ENCODE results near the gene APBA1.

APBA1 gene

DNA sequence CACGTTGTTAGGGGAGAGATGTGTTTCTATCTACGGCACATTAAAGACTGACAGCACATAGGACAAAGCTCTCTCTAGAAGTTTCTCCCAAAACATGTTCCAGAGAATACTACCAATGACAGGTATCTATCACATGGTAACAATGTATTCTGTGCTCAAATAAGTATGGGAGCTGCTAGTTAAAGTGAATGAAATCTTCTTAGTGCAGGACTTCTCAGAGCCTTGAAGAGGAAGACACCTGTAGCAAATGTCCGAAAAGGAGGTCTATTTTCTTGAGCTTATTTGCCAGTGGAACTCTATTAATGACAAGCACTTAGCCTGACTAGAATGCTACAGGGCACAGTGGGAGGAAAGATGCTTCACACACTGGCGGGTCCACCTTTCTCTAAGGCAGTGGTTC lies 209.8 kb downstream of the APBA1 start:
- peaks cover 29 to 77% of the 10 kb centered on the region in 2 experiments for H3K4me1 ChIP-seq (ENCODE audit: control insufficient read depth in 1 of 2, insufficient read depth in 1 of 2, low read depth in 1 of 2, low read length in 1 of 2)
- H3K27ac ChIP-seq, result no peak overlapping the region
- no peaks in the 10 kb centered on the region for H3K27me3 ChIP-seq
- H3K36me3 ChIP-seq, result no peaks in the 10 kb centered on the region
- no peaks in the 10 kb centered on the region for H3K9me3 ChIP-seq
- TF ChIP-seq, protein P1, sequence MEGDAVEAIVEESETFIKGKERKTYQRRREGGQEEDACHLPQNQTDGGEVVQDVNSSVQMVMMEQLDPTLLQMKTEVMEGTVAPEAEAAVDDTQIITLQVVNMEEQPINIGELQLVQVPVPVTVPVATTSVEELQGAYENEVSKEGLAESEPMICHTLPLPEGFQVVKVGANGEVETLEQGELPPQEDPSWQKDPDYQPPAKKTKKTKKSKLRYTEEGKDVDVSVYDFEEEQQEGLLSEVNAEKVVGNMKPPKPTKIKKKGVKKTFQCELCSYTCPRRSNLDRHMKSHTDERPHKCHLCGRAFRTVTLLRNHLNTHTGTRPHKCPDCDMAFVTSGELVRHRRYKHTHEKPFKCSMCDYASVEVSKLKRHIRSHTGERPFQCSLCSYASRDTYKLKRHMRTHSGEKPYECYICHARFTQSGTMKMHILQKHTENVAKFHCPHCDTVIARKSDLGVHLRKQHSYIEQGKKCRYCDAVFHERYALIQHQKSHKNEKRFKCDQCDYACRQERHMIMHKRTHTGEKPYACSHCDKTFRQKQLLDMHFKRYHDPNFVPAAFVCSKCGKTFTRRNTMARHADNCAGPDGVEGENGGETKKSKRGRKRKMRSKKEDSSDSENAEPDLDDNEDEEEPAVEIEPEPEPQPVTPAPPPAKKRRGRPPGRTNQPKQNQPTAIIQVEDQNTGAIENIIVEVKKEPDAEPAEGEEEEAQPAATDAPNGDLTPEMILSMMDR (IDR thresholded peaks at IDR 0.05), result no peak
- no peak overlapping the region for H3K4me3 ChIP-seq (ENCODE audit: low read depth in 1 of 2, low read length in 1 of 2)

DNA sequence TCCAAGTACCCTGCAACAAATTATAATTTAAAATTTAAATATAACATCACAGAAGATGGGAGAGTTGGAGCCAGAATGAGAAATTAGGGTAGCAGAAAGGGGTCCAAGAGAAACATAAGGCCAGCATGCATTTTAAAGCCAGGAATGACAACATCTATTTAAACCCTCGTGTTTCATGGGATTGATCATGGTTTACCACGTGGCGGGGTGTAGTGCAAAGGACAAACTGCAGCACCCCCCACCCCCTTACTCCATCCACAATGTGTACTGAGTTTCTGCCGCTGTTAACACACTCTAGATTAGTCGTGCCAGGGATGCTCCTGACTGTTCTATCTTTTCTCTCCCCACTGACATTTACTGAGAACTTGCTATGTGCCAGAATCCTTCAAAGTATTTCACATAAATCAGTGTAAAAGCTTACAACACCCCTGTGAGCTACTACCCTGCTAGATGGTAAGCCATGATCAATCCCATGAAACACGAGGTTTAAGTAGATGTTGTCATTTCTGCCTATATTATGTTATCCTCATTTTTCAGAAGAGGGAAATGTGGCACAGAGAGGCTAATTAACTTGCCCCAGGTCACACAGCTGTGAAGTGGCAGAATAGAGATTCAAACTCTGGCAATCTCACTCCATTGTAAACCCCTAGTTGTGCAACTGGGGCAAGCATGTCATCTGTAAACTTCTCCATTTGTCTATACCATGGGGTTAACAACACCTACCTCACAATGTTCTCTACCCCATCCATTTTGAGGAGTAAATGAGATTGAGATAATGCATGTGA lies 210.9 kb downstream of the APBA1 start:
- H3K9me3 ChIP-seq, result no peaks in the 10 kb centered on the region
- no peak overlapping the region for H3K27ac ChIP-seq
- TF ChIP-seq, protein P1 (IDR thresholded peaks at IDR 0.05), result no peak
- H3K4me3 ChIP-seq (ENCODE audit: low read depth in 1 of 2, low read length in 1 of 2), result no peak overlapping the region
- H3K36me3 ChIP-seq, result no peaks in the 10 kb centered on the region
- H3K27me3 ChIP-seq, result no peaks in the 10 kb centered on the region
- peaks cover 29 to 77% of the 10 kb centered on the region in 2 experiments for H3K4me1 ChIP-seq (ENCODE audit: control insufficient read depth in 1 of 2, insufficient read depth in 1 of 2, low read depth in 1 of 2, low read length in 1 of 2)

DNA sequence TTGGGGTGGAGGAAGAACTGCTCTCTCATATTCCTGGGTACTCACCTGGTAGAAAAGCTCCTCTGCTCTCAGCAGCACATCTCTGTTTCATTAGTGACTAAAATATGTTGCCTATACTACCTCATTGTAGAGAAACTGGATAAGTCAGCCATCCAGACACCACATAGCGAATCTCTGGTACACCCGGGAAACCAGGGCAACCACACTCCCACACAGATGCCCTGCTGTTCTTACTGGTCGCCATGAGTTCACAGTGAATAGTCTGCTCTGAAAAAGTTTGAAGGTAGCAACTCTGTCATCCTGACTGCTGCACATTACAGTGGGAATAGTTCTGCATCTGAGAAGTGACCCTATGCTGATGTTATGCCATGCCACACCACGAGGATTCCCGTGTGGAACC lies 212.2 kb downstream of the APBA1 start:
- Histone ChIP-seq H3K9me3 (no peaks in the 10 kb centered on the region), H3K4me1 (ENCODE audit: control insufficient read depth in 1 of 2, insufficient read depth in 1 of 2, low read depth in 1 of 2, low read length in 1 of 2) (peaks cover 30 to 79% of the 10 kb centered on the region in 2 experiments), H3K36me3 (no peaks in the 10 kb centered on the region), H3K27ac (no peak overlapping the region), H3K4me3 (ENCODE audit: low read depth in 1 of 2, low read length in 1 of 2) (no peak overlapping the region), H3K27me3 (no peaks in the 10 kb centered on the region)
- TF ChIP-seq, protein P1 (IDR thresholded peaks at IDR 0.05), result no peak

DNA sequence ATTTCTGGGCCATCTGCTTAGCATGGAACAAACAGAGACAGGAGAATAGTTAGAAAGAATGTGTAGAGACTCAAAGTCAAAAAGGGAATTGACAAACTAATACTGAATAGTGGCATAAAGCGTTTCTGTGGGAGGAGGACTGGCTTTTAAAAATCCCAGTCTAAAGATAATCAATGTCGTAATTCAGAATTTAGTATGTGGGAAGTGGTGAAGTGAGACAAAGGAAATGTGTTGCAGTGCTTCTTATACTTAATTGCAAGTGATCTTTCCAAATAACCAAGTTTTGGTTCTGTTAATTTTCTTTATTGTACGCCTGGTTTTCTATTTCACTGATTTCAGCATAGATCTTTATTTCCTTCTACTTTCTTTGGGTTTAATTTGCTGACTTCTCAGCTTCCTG lies 214.0 kb downstream of the APBA1 start:
- Histone ChIP-seq H3K36me3 (no peaks in the 10 kb centered on the region), H3K27me3 (no peaks in the 10 kb centered on the region), H3K9me3 (no peaks in the 10 kb centered on the region), H3K4me3 (ENCODE audit: low read depth in 1 of 2, low read length in 1 of 2) (no peak overlapping the region), H3K4me1 (ENCODE audit: control insufficient read depth in 1 of 2, insufficient read depth in 1 of 2, low read depth in 1 of 2, low read length in 1 of 2) (peaks cover 26 to 79% of the 10 kb centered on the region in 2 experiments), H3K27ac (no peak overlapping the region)
- TF ChIP-seq, protein P1 (IDR thresholded peaks at IDR 0.05), result no peak

DNA sequence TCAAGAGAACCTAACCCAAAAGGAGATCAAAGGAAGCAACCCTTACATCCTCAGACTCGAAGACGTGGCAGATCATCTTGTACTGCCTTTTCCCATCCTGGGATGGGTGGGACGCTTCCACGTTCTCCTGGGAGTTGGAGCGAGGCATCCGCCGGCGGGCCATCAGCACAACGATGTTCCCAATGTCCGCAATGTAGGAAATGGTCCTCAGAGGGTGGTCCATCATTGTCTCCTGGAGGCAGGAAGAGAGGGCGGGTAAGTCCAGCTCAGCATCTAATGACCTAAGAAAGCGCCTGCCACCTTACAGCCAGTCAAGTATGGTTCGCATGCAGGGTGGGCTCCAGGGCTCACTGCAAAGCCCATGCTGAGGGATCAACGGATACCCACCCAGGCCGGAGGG lies 216.0 kb downstream of the APBA1 start:
- no peaks in the 10 kb centered on the region for H3K9me3 ChIP-seq

More for the DNA sequence above, 216.0 kb downstream of the APBA1 start:
- no peak overlapping the region for H3K27ac ChIP-seq
- H3K4me3 ChIP-seq (ENCODE audit: low read depth in 1 of 2, low read length in 1 of 2), result no peak overlapping the region
- H3K27me3 ChIP-seq, result peaks cover 7% of the 10 kb centered on the region
- peaks cover 12 to 61% of the 10 kb centered on the region in 2 experiments for H3K4me1 ChIP-seq (ENCODE audit: control insufficient read depth in 1 of 2, insufficient read depth in 1 of 2, low read depth in 1 of 2, low read length in 1 of 2)
- TF ChIP-seq, protein P1 (IDR thresholded peaks at IDR 0.05), result no peak
- no peaks in the 10 kb centered on the region for H3K36me3 ChIP-seq
